Heart left ventricle (tissue), 13 donors: ENCODE data around the gene C2CD4A.

ENCODE experiments used
- CTCF ChIP-seq, 12 donors: fragments of 200-600 bp; sonication (generic) in 4 of 12; IDR thresholded peaks; one replicate each; pipeline versions ENCODE4 v1.5.0 to v1.8.0; 2018 to 2022; ENCODE audit warnings: antibody characterized with exemption in 12 of 12, mild to moderate bottlenecking in 5 of 12
- POLR2A ChIP-seq, 2 donors: fragments of 450-650 bp; IDR thresholded peaks; one replicate each; pipeline ENCODE4 v1.6.1; 2017; ENCODE audit warnings: antibody characterized with exemption in 2 of 2, mild to moderate bottlenecking in 2 of 2, moderate library complexity in 2 of 2
- donor health status: ischemic (EF 13 %, LVEDD 7.1; RV severe dilation, severe dysfunction).
- donor health status: DM: no; HTN: yes; CAD: no.
- donor health status: DM: no; HTN: no; CAD: no.
- donor health status: ischemic (EF 25% LVEDD 6.9; RV normal size, moderate dysfunction).
- donor health status: ischemic (EF 25% LVEDD 5.7; RV mildly dilated, moderate dysfunction).
- donor health status: ischemic (EF 35%, LVEDD 5.7; RV mildly dilated, moderate dysfunction).
- donor health status: nonischemic (EF 11% LVEDD 7.7; RV severe dilation, severe dysfunction).
- donor health status: DM: yes; HTN: yes; CAD: no.
- donor health status: PGD.
- donor health status: ischemic (EF 29% LVEDD 5.4; RV normal size, mild dysfunction).
- donor health status: nonischemic (EF 23%, LVEDD 6.1; RV moderate dilation, normal function).

- no peak for TF ChIP-seq CTCF (IDR thresholded peaks at IDR 0.05)
- no peak for TF ChIP-seq POLR2A (IDR thresholded peaks at IDR 0.05)
Observed at GRCh38 chr15:62087671-62088352, 21.0 kb downstream of the C2CD4A start.
